ENCODE measurements around the gene UGGT1. TPM values are rescaled to one million over a fixed set of nuclear protein-coding genes. Genes with fewer than 3 reads are reported as not detected.

The UGGT1 gene
- polyA plus RNA-seq, 3 donors: 5.3 to 10.1 (median 9.8) TPM

DNA sequence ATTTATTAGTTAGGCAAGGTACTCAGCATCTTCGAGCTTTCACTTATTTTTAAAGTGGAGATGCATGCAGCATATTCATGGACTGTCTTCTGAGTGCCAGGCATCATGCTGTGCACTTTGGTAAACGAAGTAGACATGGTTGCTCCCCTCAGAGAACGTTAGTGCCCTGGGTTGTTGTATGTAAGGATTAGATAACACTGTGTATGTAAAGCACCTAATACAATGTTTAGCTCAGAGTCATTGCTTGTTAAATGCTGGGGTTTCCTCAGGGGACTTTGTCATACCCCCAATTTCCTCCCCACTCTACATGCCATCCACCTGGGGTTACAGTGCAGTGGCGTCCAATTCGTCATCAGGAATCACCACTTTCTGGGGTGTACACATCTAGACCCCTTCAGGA lies 2.8 kb downstream of the UGGT1 start:
- WGBS, 3 donors: 72 to 73% (median 73%) methylated on average over 5 of the region's 5 CpGs
- H3K27ac ChIP-seq (ENCODE audit: low read depth, low read length): no peak overlapping the region

- no peak overlapping the region for H3K27ac ChIP-seq (ENCODE audit: low read depth, low read length)
- WGBS, 3 donors: 41 to 48% (median 46%) methylated on average over 3 of the region's 3 CpGs
These were observed 4.2 kb downstream of the UGGT1 start for GRCh38 chr2:128095201-128095600.

GRCh38 chr2:128103407-128103806 lies 12.4 kb downstream of the UGGT1 start:
- H3K27ac ChIP-seq (ENCODE audit: low read depth, low read length): no peak overlapping the region
- 73 to 84% (median 77%) methylated on average over 1 of the region's 1 CpG for WGBS, 3 donors

- WGBS, 3 donors: 97 to 98% (median 98%) methylated on average over 4 of the region's 4 CpGs
- no peak overlapping the region for H3K27ac ChIP-seq (ENCODE audit: low read depth, low read length)
These were observed 14.1 kb downstream of the UGGT1 start for GRCh38 chr2:128105072-128105471.

DNA sequence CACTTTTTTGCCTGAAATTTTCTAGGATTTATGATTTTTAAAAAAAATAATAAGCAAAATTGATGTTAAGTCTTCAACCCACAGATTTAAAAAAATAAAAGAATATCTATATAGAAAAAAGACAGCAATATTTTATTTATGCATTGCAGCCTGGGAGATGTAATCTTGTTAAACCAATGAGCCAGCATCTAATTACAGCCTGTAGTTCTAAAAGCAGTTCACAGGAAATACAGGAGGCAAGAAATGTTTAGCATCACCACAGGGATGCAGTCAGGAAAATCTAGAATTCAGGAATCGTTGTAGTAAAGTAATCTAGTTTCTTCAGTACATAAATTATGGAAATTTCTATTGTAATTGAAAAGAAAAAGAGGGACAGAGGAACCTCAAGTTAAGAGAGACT lies 17.2 kb downstream of the UGGT1 start:
- WGBS, 3 donors: 69 to 88% (median 83%) methylated on average over 1 of the region's 1 CpG

DNA sequence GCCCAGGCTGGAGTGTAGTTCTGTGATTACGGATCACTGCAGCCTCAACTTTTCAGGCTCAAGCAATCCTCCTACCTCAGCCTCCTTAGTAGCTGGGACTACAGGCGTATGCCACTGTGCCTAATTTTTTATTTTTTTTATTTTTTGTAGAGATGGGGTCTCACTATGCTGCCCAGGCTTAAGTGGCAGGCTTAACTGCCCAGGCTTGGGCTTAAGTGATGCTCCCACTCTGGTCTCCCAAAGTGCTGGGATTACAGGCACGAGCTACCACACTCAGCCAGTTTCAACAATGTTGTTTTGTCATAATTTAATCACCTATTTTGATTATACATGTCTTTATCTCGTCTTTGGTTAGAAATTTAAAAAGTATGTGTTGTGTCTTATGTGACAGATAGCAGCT lies 18.2 kb downstream of the UGGT1 start:
- 92 to 93% (median 93%) methylated on average over 4 of the region's 4 CpGs for WGBS, 3 donors
- H3K27ac ChIP-seq (ENCODE audit: low read depth, low read length): no peak overlapping the region

More for the DNA sequence above, 17.2 kb downstream of the UGGT1 start:
- no peak overlapping the region for H3K27ac ChIP-seq (ENCODE audit: low read depth, low read length)

DNA sequence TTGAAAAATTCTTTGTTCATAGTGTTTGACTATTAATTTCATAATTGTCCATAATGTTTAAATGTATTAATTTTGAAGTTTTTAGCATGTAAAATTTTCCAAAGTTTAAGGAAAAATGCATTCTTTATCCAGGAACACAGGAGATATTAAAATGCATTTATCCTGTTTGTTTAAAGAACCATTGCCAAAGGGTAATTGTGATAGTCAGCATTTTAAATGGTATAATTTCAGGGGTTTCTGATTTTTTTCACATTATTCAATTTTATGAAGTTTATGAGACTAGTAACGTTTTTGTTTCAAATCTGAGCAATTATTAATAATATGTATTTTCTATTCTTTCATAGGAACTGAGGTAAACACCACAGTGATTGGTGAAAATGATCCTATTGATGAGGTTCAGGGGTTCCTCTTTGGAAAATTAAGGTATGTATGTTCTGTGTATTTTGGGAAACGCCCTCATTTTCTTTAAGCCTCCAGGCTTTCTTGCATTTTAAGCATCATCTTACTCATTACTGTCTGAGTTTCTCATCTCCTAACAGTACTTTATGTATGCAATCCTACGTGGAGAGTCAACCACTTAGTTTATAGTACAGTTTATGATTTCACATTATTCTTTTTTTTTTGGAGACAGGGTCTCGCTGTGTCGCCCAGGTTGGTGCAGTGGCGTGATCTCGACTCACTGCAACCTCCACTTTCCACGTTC lies 25.1 kb downstream of the UGGT1 start:
- no peak overlapping the region for H3K27ac ChIP-seq (ENCODE audit: low read depth, low read length)
- 82 to 84% (median 84%) methylated on average over 8 of the region's 8 CpGs for WGBS, 3 donors

DNA sequence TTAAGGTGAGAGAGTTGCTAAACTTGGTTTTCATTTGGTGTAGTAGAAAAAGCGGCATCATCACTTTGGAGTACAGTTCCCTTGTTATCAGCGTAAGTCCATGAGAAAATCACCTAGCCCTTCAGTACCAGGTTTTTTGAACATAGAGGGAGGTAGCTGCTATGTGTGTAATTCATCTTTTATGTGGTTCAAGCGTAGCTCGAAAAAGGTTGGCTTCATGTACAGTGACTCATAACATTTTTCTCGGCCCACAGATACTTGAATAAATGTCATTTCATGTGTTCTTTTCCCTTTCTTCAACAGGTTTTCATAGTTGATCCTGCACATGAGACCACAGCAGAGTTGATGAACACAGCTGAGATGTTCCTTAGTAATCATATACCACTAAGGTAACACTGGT lies 43.6 kb downstream of the UGGT1 start:
- H3K27ac ChIP-seq (ENCODE audit: low read depth, low read length): no peak overlapping the region
- WGBS, 3 donors: 95 to 96% (median 95%) methylated on average over 5 of the region's 5 CpGs

DNA sequence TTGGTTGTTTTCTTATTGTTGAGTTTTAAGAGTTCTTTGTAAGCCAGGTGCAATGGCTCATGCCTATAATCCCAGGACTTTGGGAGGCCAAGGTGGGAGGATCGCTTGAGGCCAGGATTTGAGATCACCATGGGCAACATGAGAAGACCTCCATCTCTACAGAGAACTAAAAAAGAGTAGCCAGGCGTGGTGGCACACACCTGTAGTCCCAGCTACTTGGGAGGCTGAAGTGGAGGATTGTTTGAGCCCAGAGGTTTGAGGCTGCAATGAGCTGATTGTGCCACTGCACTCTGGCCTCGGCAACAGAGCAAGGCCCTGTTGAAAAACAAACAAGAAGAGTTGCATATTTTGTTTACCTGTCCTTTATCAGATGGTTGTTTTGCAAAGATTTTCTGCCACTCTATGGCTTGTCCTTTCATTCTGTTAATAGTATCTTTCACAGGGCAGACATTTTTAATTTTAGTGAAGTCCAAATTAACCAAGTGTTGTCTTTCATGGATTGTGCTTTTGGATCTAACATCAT lies 46.2 kb downstream of the UGGT1 start:
- H3K27ac ChIP-seq (ENCODE audit: low read depth, low read length): no peak overlapping the region
- WGBS, 3 donors: 81 to 95% (median 94%) methylated on average over 3 of the region's 3 CpGs

DNA sequence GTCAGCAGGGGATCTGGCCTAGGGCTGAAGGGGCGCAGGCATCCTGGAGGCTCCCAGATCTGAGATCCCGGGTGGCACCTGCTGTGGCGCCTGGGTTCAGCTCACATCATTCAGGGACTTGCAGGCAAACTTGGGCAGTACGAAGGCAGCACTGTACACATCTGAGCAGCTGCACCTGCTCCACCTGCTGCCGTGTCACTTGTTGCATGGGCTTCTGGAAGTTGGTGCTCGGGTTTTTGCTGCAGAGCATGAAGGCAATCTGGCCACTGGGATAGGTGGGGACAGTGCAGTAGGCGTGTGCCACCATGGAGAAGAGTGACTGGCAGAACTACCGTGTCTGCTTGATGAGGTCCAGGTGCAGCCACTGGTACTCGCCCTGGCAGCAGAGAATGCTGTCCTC lies 48.6 kb downstream of the UGGT1 start:
- whole genome bisulfite sequencing, 3 donors: 93 to 99% (median 97%) methylated on average over 9 of the region's 9 CpGs

DNA sequence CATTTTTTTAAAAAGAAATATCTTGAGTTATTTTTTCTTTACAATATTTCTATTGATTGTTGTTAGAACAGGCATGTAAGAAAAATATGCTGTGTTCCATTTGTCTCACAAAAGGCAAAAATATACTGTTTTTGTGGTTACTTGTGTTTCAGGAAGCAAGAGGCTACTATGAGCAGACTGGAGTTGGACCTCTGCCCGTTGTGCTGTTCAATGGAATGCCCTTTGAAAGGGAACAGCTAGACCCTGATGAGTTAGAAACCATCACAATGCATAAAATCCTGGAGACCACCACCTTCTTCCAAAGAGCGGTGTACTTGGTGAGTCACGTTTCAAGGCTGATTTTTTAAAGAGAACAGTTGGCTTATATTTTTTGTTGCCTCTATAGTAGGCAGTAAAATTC lies 54.7 kb downstream of the UGGT1 start:
- H3K27ac ChIP-seq (ENCODE audit: low read depth, low read length): no peak overlapping the region
- 83 to 88% (median 85%) methylated on average over 3 of the region's 3 CpGs for WGBS, 3 donors

More for the DNA sequence above, 48.6 kb downstream of the UGGT1 start:
- H3K27ac ChIP-seq (ENCODE audit: low read depth, low read length): no peak overlapping the region

DNA sequence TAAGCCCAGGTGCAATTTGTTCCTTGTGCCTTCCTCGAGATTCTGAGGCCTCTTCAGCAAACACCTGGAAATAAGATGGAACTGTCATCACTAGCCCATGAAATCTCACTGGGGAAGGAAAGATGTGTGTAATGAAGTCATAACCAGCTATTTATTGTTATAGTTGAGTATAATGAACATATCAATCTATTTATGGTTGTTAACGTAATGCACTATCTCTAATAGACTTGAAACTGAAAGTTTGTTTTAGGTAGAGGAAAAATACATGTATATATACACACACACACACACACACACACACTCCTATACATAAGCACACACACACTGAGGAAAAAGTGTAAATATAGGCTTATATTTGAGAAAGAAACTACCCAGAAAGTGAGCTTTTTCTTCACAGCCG lies 62.8 kb downstream of the UGGT1 start:
- H3K27ac ChIP-seq (ENCODE audit: low read depth, low read length): no peak overlapping the region
- WGBS, 3 donors: 87 to 93% (median 91%) methylated on average over 3 of the region's 3 CpGs

DNA sequence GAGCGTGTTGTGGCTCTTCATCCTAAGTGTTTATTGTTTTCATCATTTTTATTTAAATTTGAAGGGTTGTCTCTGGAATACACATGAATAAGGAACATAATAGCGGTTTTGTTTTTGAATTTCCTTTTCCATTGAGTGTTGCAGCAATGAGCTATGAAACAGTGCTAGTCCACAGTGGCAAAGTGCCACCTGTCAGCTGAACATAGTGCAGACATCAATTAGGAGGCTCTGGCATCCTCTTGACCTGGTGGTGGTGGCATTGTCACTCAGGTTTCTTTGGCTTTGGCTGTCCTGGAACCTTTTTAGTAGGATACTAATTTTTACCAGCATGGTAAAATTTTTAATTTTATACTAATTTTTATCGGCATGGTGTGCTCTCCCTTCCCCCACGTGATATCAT lies 63.2 kb downstream of the UGGT1 start:
- WGBS, 3 donors: 90 to 96% (median 94%) methylated on average over 4 of the region's 4 CpGs
- no peak overlapping the region for H3K27ac ChIP-seq (ENCODE audit: low read depth, low read length)

DNA sequence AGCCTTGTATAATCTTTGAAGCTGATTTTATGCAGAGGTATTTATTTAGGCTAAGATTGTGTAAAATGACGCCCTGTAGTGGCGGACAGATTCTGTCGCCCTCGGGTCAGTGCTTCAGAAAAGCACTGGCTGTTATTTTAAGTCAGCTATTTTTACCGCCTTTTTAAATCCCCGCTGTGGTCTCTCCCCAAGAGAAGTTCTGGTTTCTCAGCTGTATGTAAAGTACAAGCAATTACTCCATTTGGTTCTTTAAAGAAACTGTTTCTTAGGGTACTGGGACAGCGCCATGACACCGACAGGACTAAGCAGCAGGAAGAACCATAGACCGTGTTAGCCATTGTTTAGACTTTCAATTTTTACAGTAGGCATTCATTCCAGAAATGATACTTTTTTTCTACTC lies 65.0 kb downstream of the UGGT1 start:
- WGBS, 3 donors: 91 to 93% (median 92%) methylated on average over 9 of the region's 9 CpGs
- H3K27ac ChIP-seq (ENCODE audit: low read depth, low read length): no peak overlapping the region

DNA sequence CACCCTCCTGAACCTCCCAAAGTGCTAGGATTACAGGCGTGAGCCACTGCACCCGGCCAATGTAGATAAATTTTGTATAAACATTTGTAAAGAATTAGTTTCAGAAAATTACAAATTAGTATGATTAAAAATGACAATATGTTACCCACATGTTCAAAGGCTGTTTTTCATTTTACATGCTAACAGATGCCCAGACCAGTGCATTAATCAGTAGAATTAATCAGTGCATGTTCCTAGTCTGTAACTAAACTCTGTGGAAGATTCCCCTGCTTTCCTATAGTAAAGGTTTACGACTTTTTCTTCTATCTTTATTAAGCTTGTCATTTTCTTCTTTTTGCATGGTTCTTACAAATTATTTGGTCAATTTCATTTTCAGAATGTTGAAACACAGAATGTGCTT lies 65.8 kb downstream of the UGGT1 start:
- 91 to 94% (median 92%) methylated on average over 3 of the region's 3 CpGs for WGBS, 3 donors

GRCh38 chr2:128157644-128158043 lies 66.6 kb downstream of the UGGT1 start:
- WGBS, 3 donors: 94 to 97% (median 94%) methylated on average over 3 of the region's 3 CpGs

More for the DNA sequence above, 65.8 kb downstream of the UGGT1 start:
- H3K27ac ChIP-seq (ENCODE audit: low read depth, low read length): no peak overlapping the region

DNA sequence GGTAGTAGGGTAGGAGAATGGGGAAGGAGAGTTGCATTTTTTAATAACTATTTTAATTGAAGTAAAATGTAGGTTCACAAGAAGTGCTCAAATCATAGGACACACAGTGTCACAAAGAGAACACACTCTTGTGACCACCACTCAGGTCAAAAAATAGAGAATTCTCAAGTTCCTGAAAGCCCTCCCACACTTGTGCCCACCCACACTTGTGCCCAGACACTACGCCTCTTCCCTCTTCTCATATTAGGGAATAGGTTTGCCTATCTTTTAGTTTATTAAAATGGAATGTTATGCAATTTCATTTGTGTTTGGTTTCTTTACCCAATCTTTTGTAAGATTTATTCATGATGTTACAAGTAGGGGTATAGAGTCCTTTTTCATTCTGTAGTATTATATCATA lies 67.2 kb downstream of the UGGT1 start:
- H3K27ac ChIP-seq (ENCODE audit: low read depth, low read length): no peak overlapping the region
- 93 to 100% (median 95%) methylated on average over 1 of the region's 1 CpG for WGBS, 3 donors

More at GRCh38 chr2:128157644-128158043, 66.6 kb downstream of the UGGT1 start:
- no peak overlapping the region for H3K27ac ChIP-seq (ENCODE audit: low read depth, low read length)

DNA sequence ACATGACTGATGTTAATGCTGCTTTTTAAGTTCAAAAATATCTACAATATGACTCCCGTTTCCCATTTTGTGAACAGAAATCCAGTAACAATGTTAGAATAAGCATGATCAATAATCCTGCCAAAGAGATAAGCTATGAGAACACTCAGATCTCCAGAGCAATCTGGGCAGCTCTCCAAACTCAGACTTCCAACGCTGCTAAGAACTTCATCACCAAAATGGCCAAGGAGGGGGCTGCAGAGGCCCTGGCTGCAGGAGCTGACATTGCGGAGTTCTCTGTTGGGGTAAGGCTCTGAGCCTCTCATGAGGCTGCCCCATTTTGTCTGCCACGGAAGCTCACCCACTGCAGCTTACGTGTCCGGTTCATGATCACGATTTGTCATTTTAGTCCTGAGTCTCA lies 68.4 kb downstream of the UGGT1 start:
- no peak overlapping the region for H3K27ac ChIP-seq (ENCODE audit: low read depth, low read length)
- 71 to 80% (median 78%) methylated on average over 7 of the region's 7 CpGs for WGBS, 3 donors

DNA sequence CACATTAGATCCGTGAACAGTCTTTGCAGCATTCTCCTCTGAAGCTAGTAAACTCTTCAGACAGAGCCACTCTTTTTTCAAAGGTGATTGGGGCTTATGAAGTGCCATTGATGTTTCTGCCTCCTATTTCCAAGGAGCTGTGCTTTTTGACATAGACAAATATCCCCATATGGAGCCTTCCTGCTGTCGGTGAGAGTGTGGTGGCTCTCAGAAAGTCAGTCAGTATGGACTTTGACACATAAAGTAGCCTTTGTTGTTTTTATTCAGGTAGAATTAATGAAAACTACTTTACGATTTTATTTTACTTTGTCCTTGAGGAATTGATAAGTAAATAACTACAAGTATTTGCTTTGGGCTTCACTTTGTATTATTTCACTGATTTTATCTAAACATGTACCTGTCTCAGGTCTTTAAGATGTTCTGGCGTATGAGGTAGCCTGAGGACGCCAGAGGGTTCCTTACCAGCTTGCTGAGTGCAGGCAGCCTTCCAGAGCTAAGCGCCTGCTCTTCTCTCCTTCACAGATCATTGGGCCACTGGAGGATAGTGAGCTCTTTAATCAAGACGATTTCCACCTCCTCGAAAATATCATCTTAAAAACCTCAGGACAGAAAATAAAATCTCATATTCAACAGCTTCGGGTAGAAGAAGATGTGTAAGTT lies 69.7 kb downstream of the UGGT1 start:
- H3K27ac ChIP-seq (ENCODE audit: low read depth, low read length): no peak overlapping the region
- 65 to 97% (median 94%) methylated on average over 9 of the region's 9 CpGs for WGBS, 3 donors

DNA sequence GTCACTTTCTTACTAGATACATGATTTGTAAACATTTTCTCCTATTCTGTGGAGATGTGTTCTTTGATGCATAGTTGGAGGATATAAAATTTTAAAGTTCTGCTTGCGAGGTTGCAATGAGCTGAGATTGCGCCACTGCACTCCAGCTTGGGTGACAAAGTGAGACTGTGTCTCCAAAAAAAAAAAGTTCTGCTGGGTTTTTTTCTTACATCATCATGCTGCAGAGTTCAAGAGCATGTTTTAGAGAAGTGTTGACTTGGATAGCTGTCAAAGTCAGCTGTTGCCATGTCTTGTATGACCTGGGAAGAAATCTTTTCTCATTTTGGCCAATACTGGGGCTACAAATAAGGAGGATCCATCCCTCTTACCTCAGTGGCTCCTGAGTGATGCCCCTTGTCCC lies 71.3 kb downstream of the UGGT1 start:
- 69 to 98% (median 85%) methylated on average over 2 of the region's 2 CpGs for WGBS, 3 donors
- no peak overlapping the region for H3K27ac ChIP-seq (ENCODE audit: low read depth, low read length)
